Uterus (tissue), 4 donors: Measurements from ENCODE around the gene CACNG6. TPM values are rescaled to one million over a fixed set of nuclear protein-coding genes. Genes with fewer than 3 reads are reported as not detected.

Experiments used
- DNase-seq, 2 donors: peaks; one replicate each; pipeline ENCODE4 v3.0.0-alpha.2; 2019 to 2020
- H3K27ac ChIP-seq, 2 donors: fragments of 200-600 bp; sonication (generic); 1 replicate in 1 of 2; 2 replicates in 1 of 2; pipeline ENCODE4 v1.5.1; 2016 to 2018
- H3K27me3 ChIP-seq, 2 donors: fragments of 200-600 bp; sonication (generic); one replicate each; pipeline ENCODE4 v1.5.1; 2018 to 2019; ENCODE audit warnings: control low read depth in 1 of 2
- H3K36me3 ChIP-seq, 2 donors: fragments of 200-600 bp; sonication (generic); one replicate each; pipeline ENCODE4 v1.5.1; 2019; ENCODE audit warnings: control low read depth in 1 of 2
- H3K4me1 ChIP-seq, 2 donors: fragments of 200-600 bp; sonication (generic); one replicate each; pipeline ENCODE4 v1.5.1; 2018 to 2019; ENCODE audit warnings: control low read depth in 1 of 2
- H3K4me3 ChIP-seq, 2 donors: fragments of 200-600 bp; sonication (generic); 1 replicate in 1 of 2; 2 replicates in 1 of 2; pipeline ENCODE4 v1.5.1; 2018 to 2019; ENCODE audit warnings: mild to moderate bottlenecking in 1 of 2
- H3K9me3 ChIP-seq, 2 donors: fragments of 200-600 bp; sonication (generic); one replicate each; pipeline ENCODE4 v1.5.1; 2019; ENCODE audit warnings: control low read depth in 1 of 2
- CTCF ChIP-seq, 4 experiments: fragments of 200-600 bp in 2 of 4; fragments of 450-650 bp in 2 of 4; sonication (generic) in 2 of 4; IDR thresholded peaks; one replicate each; pipeline ENCODE4 v1.5.1; 2016 to 2019; ENCODE audit warnings: antibody characterized with exemption in 4 of 4, mild to moderate bottlenecking in 2 of 4, moderate library complexity in 1 of 4
- POLR2A ChIP-seq, 2 donors: fragments of 450-650 bp; IDR thresholded peaks; one replicate each; pipeline ENCODE4 v1.6.1; 2016; ENCODE audit warnings: antibody characterized with exemption in 2 of 2, mild to moderate bottlenecking in 1 of 2, moderate library complexity in 1 of 2
- intact Hi-C: fragments of 100-400 bp; cut with DNase I; formaldehyde crosslinking; loops from one replicate; pipeline ENCODE4 v1.15.1; 2023; ENCODE audit warnings: low total_unique reads
- total RNA-seq, 4 donors: library from RNA; depleted of rRNA in 3 of 4; stranded (reverse); fragments of >200 nt in 3 of 4; gene quantifications; one replicate each; pipeline versions ENCODE4 v1.1.0 to v1.2.4, GENCODE V29; 2014 to 2023
- donor health status: DM: yes; HTN: yes; CAD: no.

Gene CACNG6
- total RNA-seq, 4 donors from 2014 or later = 0.55 to 1.7 TPM; not detected in 2

- peaks cover 4 to 36% of the 10 kb centered on the region in 2 donors for H3K27me3 ChIP-seq
Observed at GRCh38 chr19:53980539-53981375, 10.7 kb upstream of the CACNG6 start.

GRCh38 chr19:53981376-53981951 lies 10.0 kb upstream of the CACNG6 start:
- H3K9me3 ChIP-seq = no peaks in the 10 kb centered on the region
- peaks cover 0 to 11% of the 10 kb centered on the region in 2 donors for H3K4me1 ChIP-seq
- H3K4me3 ChIP-seq = no peak overlapping the region
- intact Hi-C loops = no loop called here
- TF ChIP-seq POLR2A (IDR thresholded peaks at IDR 0.05) = no peak
- no peak for TF ChIP-seq CTCF (IDR thresholded peaks at IDR 0.05)
- no peaks in the 10 kb centered on the region for H3K36me3 ChIP-seq
- H3K27me3 ChIP-seq = peaks cover 4 to 36% of the 10 kb centered on the region in 2 donors
- H3K27ac ChIP-seq = no peak overlapping the region
- no peak for DNase-seq

More at GRCh38 chr19:53980539-53981375, 10.7 kb upstream of the CACNG6 start:
- H3K9me3 ChIP-seq = no peaks in the 10 kb centered on the region
- TF ChIP-seq CTCF (IDR thresholded peaks at IDR 0.05) (no peak), POLR2A (IDR thresholded peaks at IDR 0.05) (no peak)
- intact Hi-C loops = no loop called here
- H3K36me3 ChIP-seq = no peaks in the 10 kb centered on the region
- H3K27ac ChIP-seq = no peak overlapping the region
- H3K4me3 ChIP-seq = no peak overlapping the region
- peaks cover 0 to 11% of the 10 kb centered on the region in 2 donors for H3K4me1 ChIP-seq
- no peak for DNase-seq

- H3K27ac ChIP-seq = peak overlapping the region in 1 of 2 donors; percentile 1
Observed at GRCh38 chr19:53982001-53982451, 9.4 kb upstream of the CACNG6 start.

GRCh38 chr19:53982611-53983010 lies 8.8 kb upstream of the CACNG6 start:
- H3K27ac ChIP-seq = no peak overlapping the region
- no peaks in the 10 kb centered on the region for H3K36me3 ChIP-seq
- peaks cover 4 to 35% of the 10 kb centered on the region in 2 donors for H3K27me3 ChIP-seq
- no peak overlapping the region for H3K4me3 ChIP-seq
- DNase-seq = peak; percentile 22 to 27
- H3K9me3 ChIP-seq = no peaks in the 10 kb centered on the region
- no peak for TF ChIP-seq POLR2A (IDR thresholded peaks at IDR 0.05)
- intact Hi-C loops = no loop called here
- peaks cover 0 to 11% of the 10 kb centered on the region in 2 donors for H3K4me1 ChIP-seq

More at GRCh38 chr19:53982001-53982451, 9.4 kb upstream of the CACNG6 start:
- Histone ChIP-seq H3K9me3 (no peaks in the 10 kb centered on the region), H3K4me1 (peaks cover 0 to 11% of the 10 kb centered on the region in 2 donors), H3K4me3 (no peak overlapping the region), H3K27me3 (peaks cover 4 to 36% of the 10 kb centered on the region in 2 donors), H3K36me3 (no peaks in the 10 kb centered on the region)
- no peak for TF ChIP-seq POLR2A (IDR thresholded peaks at IDR 0.05)
- no peak for TF ChIP-seq CTCF (IDR thresholded peaks at IDR 0.05)
- DNase-seq = no peak
- intact Hi-C loops = no loop called here

- no peaks in the 10 kb centered on the region for H3K9me3 ChIP-seq
- no peak for TF ChIP-seq CTCF (IDR thresholded peaks at IDR 0.05)
- no peak for TF ChIP-seq POLR2A (IDR thresholded peaks at IDR 0.05)
- no peak for DNase-seq
- no peaks in the 10 kb centered on the region for H3K36me3 ChIP-seq
- peaks cover 0 to 11% of the 10 kb centered on the region in 2 donors for H3K4me1 ChIP-seq
- no peak overlapping the region for H3K27ac ChIP-seq
- intact Hi-C loops = no loop called here
- no peak overlapping the region for H3K4me3 ChIP-seq
- peaks cover 4 to 26% of the 10 kb centered on the region in 2 donors for H3K27me3 ChIP-seq
Observed at GRCh38 chr19:53983457-53984289, 7.8 kb upstream of the CACNG6 start.
